ENCODE results near the gene SYCP2. TPM values are rescaled to one million over a fixed set of nuclear protein-coding genes. Genes with fewer than 3 reads are reported as not detected.

SYCP2 gene
- total and polyA plus RNA-seq, 2 of the 8 experiments (the other 6 are each of a cell fraction or from before 2014, with no cell fraction given), result 0.02 to 0.50 TPM

- DNase-seq (ENCODE audit: low read depth in 1 of 2, low spot score in 2 of 2), result no peak
- TF ChIP-seq ZNF274 (IDR thresholded peaks at IDR 0.05; ENCODE audit: borderline replicate concordance, extremely low read depth, low read length) (no peak), PHF8 (conservative IDR thresholded peaks at IDR 0.05; ENCODE audit: low read depth, low read length) (no peak), GABPA (IDR thresholded peaks at IDR 0.05; ENCODE audit: borderline replicate concordance, insufficient read depth, low read length) (no peak), RBBP5 (IDR thresholded peaks at IDR 0.05; ENCODE audit: borderline replicate concordance, low read depth, low read length) (no peak), CBX8 (IDR thresholded peaks at IDR 0.05; ENCODE audit: borderline replicate concordance, low read depth, low read length) (no peak), RFX5 (IDR thresholded peaks at IDR 0.05; ENCODE audit: borderline replicate concordance, low read depth, low read length) (no peak), SIRT6 (IDR thresholded peaks at IDR 0.05; ENCODE audit: low read length) (no peak), RNF2 (IDR thresholded peaks at IDR 0.05; ENCODE audit: borderline replicate concordance, low read depth, low read length, missing control alignments, poor library complexity, severe bottlenecking) (no peak), SP4 (IDR thresholded peaks at IDR 0.05; ENCODE audit: low read length) (no peak), POLR2A (IDR thresholded peaks at IDR 0.05; ENCODE audit: control extremely low read depth in 1 of 2, low read depth in 2 of 2, low read length in 2 of 2) (no peak), TAF7 (optimal IDR thresholded peaks at IDR 0.05; ENCODE audit: borderline replicate concordance, low read depth, low read length) (no peak), MAFK (IDR thresholded peaks at IDR 0.05; ENCODE audit: low read depth, low read length) (no peak), HDAC6 (IDR thresholded peaks at IDR 0.05; ENCODE audit: low read depth, low read length) (no peak), KDM4A (IDR thresholded peaks at IDR 0.05; ENCODE audit: low read depth, low read length, severe bottlenecking) (no peak), TAF1 (IDR thresholded peaks at IDR 0.05; ENCODE audit: low read depth, low read length) (no peak)
Observed at GRCh38 chr20:59938221-59938620, 4.8 kb upstream of the SYCP2 start.

More at GRCh38 chr20:59938221-59938620, 4.8 kb upstream of the SYCP2 start:
- Histone ChIP-seq H2BK15ac (ENCODE audit: low read length) (no peak overlapping the region), H3K27me3 (replicated peaks in 1 of 4; ENCODE audit: control insufficient read depth in 3 of 4, extremely low read depth in 1 of 4, insufficient read depth in 3 of 4, low read length in 3 of 4) (peaks cover 9 to 30% (median 23%) of the 10 kb centered on the region in 4 experiments), H3K56ac (replicated peaks; ENCODE audit: insufficient read length, low read depth, low read length) (no peak overlapping the region), H3K79me1 (ENCODE audit: low read depth, low read length) (no peaks in the 10 kb centered on the region), H4K20me1 (replicated peaks in 1 of 2; ENCODE audit: control insufficient read depth in 1 of 2, insufficient read depth in 2 of 2, low read length in 2 of 2) (peaks cover 0 to 7% of the 10 kb centered on the region in 2 experiments), H3K14ac (ENCODE audit: insufficient read length) (no peak overlapping the region), H2AFZ (ENCODE audit: low read length) (no peak overlapping the region), H3K4me3 (ENCODE audit: extremely low read depth in 1 of 4, insufficient read depth in 2 of 4, low read depth in 3 of 4, low read length in 4 of 4) (no peak overlapping the region), H3K4me1 (replicated peaks in 1 of 4; ENCODE audit: control insufficient read depth in 3 of 4, insufficient read depth in 4 of 4, low read length in 3 of 4) (peaks cover 0 to 4% (median 2%) of the 10 kb centered on the region in 4 experiments; a peak in 4 of 7 replicates), H3K79me2 (ENCODE audit: control insufficient read depth in 1 of 2, insufficient read depth in 2 of 2, low read length in 2 of 2) (peaks cover 0 to 5% of the 10 kb centered on the region in 2 experiments; a peak in 1 of 4 replicates), H3K36me3 (ENCODE audit: control insufficient read depth in 2 of 4, insufficient read depth in 4 of 4, low read length in 3 of 4) (peaks cover 0 to 9% (median 4%) of the 10 kb centered on the region in 4 experiments; a peak in 3 of 8 replicates), H3K23me2 (ENCODE audit: low read depth, low read length) (peaks cover 18% of the 10 kb centered on the region), H4K91ac (replicated peaks; ENCODE audit: insufficient read length, low read length) (no peak overlapping the region), H4K8ac (ENCODE audit: extremely low read depth, insufficient read depth, low read length) (no peak overlapping the region), H4K5ac (ENCODE audit: insufficient read length, low read depth, low read length) (no peak overlapping the region), H2BK20ac (ENCODE audit: low read length) (no peak overlapping the region), H3K4me2 (ENCODE audit: insufficient read depth in 1 of 2, low read depth in 2 of 2, low read length in 2 of 2) (no peak overlapping the region), H2BK120ac (replicated peaks; ENCODE audit: low read depth, low read length) (no peak overlapping the region), H2BK5ac (ENCODE audit: low read depth, low read length) (no peak overlapping the region), H2BK12ac (ENCODE audit: low read depth, low read length) (no peak overlapping the region), H3K9ac (replicated peaks in 1 of 4; ENCODE audit: extremely low read depth in 1 of 4, low read depth in 3 of 4, low read length in 3 of 4) (no peak overlapping the region), H2AK5ac (ENCODE audit: low read depth, low read length) (no peak overlapping the region), H3K4ac (replicated peaks; ENCODE audit: insufficient read length, low read depth, low read length) (no peak overlapping the region), H3K23ac (ENCODE audit: insufficient read length) (no peak overlapping the region), H3K27ac (ENCODE audit: low read depth, low read length) (no peak overlapping the region), H3K9me3 (ENCODE audit: insufficient read depth in 2 of 2, low read depth in 1 of 2, low read length in 1 of 2) (peaks cover 5 to 12% of the 10 kb centered on the region in 2 experiments; a peak in 3 of 4 replicates), H3K18ac (ENCODE audit: extremely low read depth, low read length) (no peak overlapping the region)
- ChIA-PET CTCF (ENCODE audit: partially characterized antibody) (interaction anchor here (0.6 to 1.4 kb wide), 4 partner anchors 11 to 119 kb away, joined by 3 to 6 read pairs (median 4); no protein-coding TSS in a partner anchor), POLR2A (ENCODE audit: partially characterized antibody) (no interaction called here)
- no peak for FAIRE-seq
- 100% methylated on average over 4 of the region's 4 CpGs; no CpG with 5 or more reads in 1 of the 2 experiments for WGBS, 2 experiments (ENCODE audit: extremely low coverage in 1 of 2, insufficient coverage in 1 of 2, insufficient read length in 1 of 2, insufficient replicate concordance in 2 of 2, low coverage in 1 of 2, low lambda C conversion rate in 2 of 2, missing lambda C conversion rate in 1 of 2)

Data from H1 (cell line).